Gastrocnemius medialis (tissue), 4 donors: Measurements from ENCODE around the gene RRM2. TPM values are rescaled to one million over a fixed set of nuclear protein-coding genes. Genes with fewer than 3 reads are reported as not detected.
A peak's percentile ranks its signal among the peaks of the same experiment; 100 is the strongest.

ENCODE experiments used
- ATAC-seq, 2 donors: fragments of 150-250 bp; one replicate each; pipeline ENCODE4 v1.9.1; 2016
- DNase-seq, 2 donors: peaks; one replicate each; pipeline ENCODE4 v3.0.0-alpha.2; 2019
- H3K27ac ChIP-seq, 4 donors: fragments of 200-600 bp; sonication (generic); 1 replicate in 1 of 4; 2 replicates in 3 of 4; pipeline ENCODE4 v1.5.1; 2016 to 2018; ENCODE audit warnings: mild to moderate bottlenecking in 2 of 4, moderate library complexity in 1 of 4
- H3K27me3 ChIP-seq, 3 donors: fragments of 200-600 bp; sonication (generic) in 2 of 3; 1 replicate in 1 of 3; 2 replicates in 2 of 3; pipeline versions ENCODE4 v1.5.1 to v1.6.0; 2016 to 2019; ENCODE audit warnings: mild to moderate bottlenecking in 1 of 3, moderate library complexity in 1 of 3
- H3K36me3 ChIP-seq, 2 donors: fragments of 200-600 bp; sonication (generic) in 1 of 2; one replicate each; pipeline ENCODE4 v1.5.1; 2017 to 2018
- H3K4me1 ChIP-seq, 2 donors: fragments of 200-600 bp; sonication (generic) in 1 of 2; one replicate each; pipeline ENCODE4 v1.5.1; 2016 to 2017; ENCODE audit warnings: mild to moderate bottlenecking in 2 of 2
- H3K4me3 ChIP-seq, 4 donors: fragments of 200-600 bp; sonication (generic) in 3 of 4; 1 replicate in 1 of 4; 2 replicates in 3 of 4; pipeline ENCODE4 v1.5.1; 2016 to 2019; ENCODE audit warnings: mild to moderate bottlenecking in 2 of 4
- H3K9me3 ChIP-seq, 3 donors: fragments of 200-600 bp; sonication (generic) in 2 of 3; 1 replicate in 1 of 3; 2 replicates in 2 of 3; pipeline ENCODE4 v1.5.1; 2016 to 2019
- CTCF ChIP-seq, 5 experiments: fragments of 450-650 bp in 3 of 5; fragments of 200-600 bp in 2 of 5; sonication (generic) in 2 of 5; IDR thresholded peaks in 4 of 5; conservative IDR thresholded peaks in 1 of 5; 1 replicate in 4 of 5; 2 replicates in 1 of 5; pipeline ENCODE4 v1.5.1; 2016 to 2019; ENCODE audit warnings: antibody characterized with exemption in 5 of 5, mild to moderate bottlenecking in 3 of 5, moderate library complexity in 3 of 5
- POLR2A ChIP-seq, 2 donors: fragments of 450-650 bp; IDR thresholded peaks; one replicate each; pipeline ENCODE4 v1.6.1; 2017; ENCODE audit warnings: antibody characterized with exemption in 2 of 2, mild to moderate bottlenecking in 2 of 2, moderate library complexity in 2 of 2
- in situ Hi-C, 4 donors: fragments of 200-750 bp; cut with MboI; loops; one replicate each; pipeline versions ENCODE4 v1.15.0 to v1.8.0; 2017; ENCODE audit warnings: low sequenced_read_pairs in 4 of 4
- intact Hi-C: fragments of 100-400 bp; cut with DNase I; formaldehyde crosslinking; loops from one replicate; pipeline ENCODE4 v1.15.1; 2023; ENCODE audit warnings: low total_unique reads
- total RNA-seq, 4 donors: library from RNA; depleted of rRNA; stranded (reverse); fragments of >200 nt; gene quantifications; one replicate each; pipeline versions ENCODE4 v1.1.0 to v1.2.3, GENCODE V29; 2016

Gene RRM2
- total RNA-seq, 4 donors from 2014 or later, result 2.0 TPM; not detected in 3

- TF ChIP-seq POLR2A (IDR thresholded peaks at IDR 0.05), result no peak
- Histone ChIP-seq H3K27me3 (peaks cover 50 to 65% (median 61%) of the 10 kb centered on the region in 3 donors), H3K36me3 (no peaks in the 10 kb centered on the region), H3K27ac (peak within 1 kb of the TSS in 1 of 4 donors; percentile 19), H3K4me3 (peak within 1 kb of the TSS; percentile 17 to 57 (median 48)), H3K4me1 (peaks cover 4 to 9% of the 10 kb centered on the region in 2 donors), H3K9me3 (no peaks in the 10 kb centered on the region)
- intact Hi-C loops, result no loop called here
- peak; percentile 24 to 29 for ATAC-seq
- in situ Hi-C loops, result no loop called here
- no peak for DNase-seq
These were observed 42.5 kb upstream of the RRM2 start, which contains the start of gene CYS1 for GRCh38 chr2:10079870-10080535. Gene CYS1, minus strand, starts transcription at chr2:10080411. Its CDS starts 188 bp downstream, at chr2:10080223.

DNA sequence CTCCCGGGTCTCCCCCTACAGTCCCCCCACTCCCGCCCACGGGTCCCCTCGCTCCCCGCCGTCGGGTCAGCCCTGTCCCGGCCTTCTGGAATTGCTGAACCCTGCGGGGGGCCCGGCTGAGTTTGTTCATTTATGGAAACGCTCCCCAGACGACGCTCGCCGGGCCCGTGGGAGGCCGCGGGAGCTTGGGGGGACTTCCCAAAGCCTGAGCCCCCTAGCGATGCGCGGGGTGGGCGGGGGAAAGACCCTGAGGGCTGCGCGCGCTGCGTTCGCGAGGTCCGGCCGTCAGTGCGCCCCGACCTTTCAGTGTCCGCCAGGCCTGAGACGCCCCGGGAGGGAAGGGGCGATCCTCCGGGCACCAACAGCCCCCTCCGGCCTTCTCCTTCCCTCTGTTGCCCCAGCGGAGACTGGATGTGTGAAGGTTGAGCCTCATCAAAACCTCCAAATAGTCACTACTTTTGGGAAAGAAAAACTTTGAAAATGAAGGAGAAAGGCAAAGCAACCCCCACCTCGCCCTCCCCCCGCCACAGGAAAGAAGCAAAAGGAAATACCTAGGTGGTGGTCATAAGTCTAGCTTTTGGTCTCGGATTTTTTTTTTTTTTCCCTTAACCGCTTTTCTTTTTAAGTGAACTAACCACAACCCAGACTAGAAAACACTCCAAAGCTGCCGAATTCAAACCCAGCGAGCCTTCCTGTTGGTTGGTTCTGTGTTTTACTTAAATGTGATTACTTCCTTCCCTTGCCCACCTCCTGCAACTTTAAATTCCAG lies 41.8 kb upstream of the RRM2 start:
- TF ChIP-seq CTCF (IDR thresholded peaks at IDR 0.05 in 4 of 5, conservative IDR thresholded peaks at IDR 0.05 in 1 of 5), result no peak
- no peak for TF ChIP-seq POLR2A (IDR thresholded peaks at IDR 0.05)
- Histone ChIP-seq H3K36me3 (no peaks in the 10 kb centered on the region), H3K4me3 (peak overlapping the region in 2 of 4 donors; percentile 17 to 20), H3K4me1 (peaks cover 4 to 9% of the 10 kb centered on the region in 2 donors), H3K9me3 (no peaks in the 10 kb centered on the region), H3K27me3 (peaks cover 50 to 65% (median 61%) of the 10 kb centered on the region in 3 donors), H3K27ac (no peak overlapping the region)
- ATAC-seq (no peak), DNase-seq (no peak)
- in situ Hi-C loops, result no loop called here
- intact Hi-C loops, result no loop called here

- no peak for TF ChIP-seq CTCF (IDR thresholded peaks at IDR 0.05 in 4 of 5, conservative IDR thresholded peaks at IDR 0.05 in 1 of 5)
- TF ChIP-seq POLR2A (IDR thresholded peaks at IDR 0.05), result no peak
- DNase-seq (no peak), ATAC-seq (no peak)
- Histone ChIP-seq H3K27ac (no peak overlapping the region), H3K27me3 (peaks cover 34 to 46% (median 43%) of the 10 kb centered on the region in 3 donors), H3K9me3 (no peaks in the 10 kb centered on the region), H3K36me3 (no peaks in the 10 kb centered on the region), H3K4me3 (no peak overlapping the region), H3K4me1 (peaks cover 4 to 9% of the 10 kb centered on the region in 2 donors)
- in situ Hi-C loops, result no loop called here
- intact Hi-C loops, result no loop called here
These were observed 39.5 kb upstream of the RRM2 start for GRCh38 chr2:10083046-10083445.

- in situ Hi-C loops, result no loop called here
- H3K27me3 ChIP-seq, result peaks cover 26 to 39% (median 36%) of the 10 kb centered on the region in 3 donors
- no peak overlapping the region for H3K4me3 ChIP-seq
- TF ChIP-seq POLR2A (IDR thresholded peaks at IDR 0.05) (no peak), CTCF (IDR thresholded peaks at IDR 0.05 in 4 of 5, conservative IDR thresholded peaks at IDR 0.05 in 1 of 5) (no peak)
- intact Hi-C loops, result no loop called here
- no peak overlapping the region for H3K27ac ChIP-seq
- no peaks in the 10 kb centered on the region for H3K9me3 ChIP-seq
- peaks cover 4 to 6% of the 10 kb centered on the region in 2 donors for H3K4me1 ChIP-seq
- ATAC-seq (no peak), DNase-seq (no peak)
- no peaks in the 10 kb centered on the region for H3K36me3 ChIP-seq
These were observed 38.8 kb upstream of the RRM2 start for GRCh38 chr2:10083692-10084211.
